Ovary (tissue), 10 donors: ENCODE measurements around the gene PARP2. TPM values are rescaled to one million over a fixed set of nuclear protein-coding genes. Genes with fewer than 3 reads are reported as not detected.

Experiments used
- DNase-seq, 5 donors: peaks; one replicate each; pipeline ENCODE4 v3.0.0-alpha.2; 2019 to 2020
- H3K27ac ChIP-seq, 2 donors: fragments of 200-600 bp; one replicate each; pipeline versions ENCODE4 v1.5.1 to v1.8.0; 2019 to 2022
- H3K27me3 ChIP-seq: fragments of 200-600 bp; one replicate; pipeline ENCODE4 v1.8.0; 2022
- H3K36me3 ChIP-seq: fragments of 200-600 bp; sonication (generic); one replicate; pipeline ENCODE4 v1.5.1; 2019
- H3K4me1 ChIP-seq: one replicate; pipeline ENCODE4 v1.8.1; 2013; ENCODE audit warnings: mild to moderate bottlenecking, moderate library complexity; ENCODE audit not compliant: insufficient read depth
- H3K4me3 ChIP-seq: fragments of 200-600 bp; sonication (generic); one replicate; pipeline ENCODE4 v1.5.1; 2017
- H3K9me3 ChIP-seq, 2 donors: fragments of 200-600 bp in 1 of 2; sonication (generic) in 1 of 2; one replicate each; pipeline versions ENCODE4 v1.5.1 to v1.8.1; 2013 to 2019; ENCODE audit warnings: mild to moderate bottlenecking in 1 of 2, moderate library complexity in 1 of 2
- CTCF ChIP-seq, 3 donors: fragments of 450-650 bp in 2 of 3; fragments of 200-600 bp in 1 of 3; IDR thresholded peaks; one replicate each; pipeline versions ENCODE4 v1.5.1 to v1.8.0; 2016 to 2022; ENCODE audit warnings: antibody characterized with exemption in 3 of 3, mild to moderate bottlenecking in 1 of 3
- EP300 ChIP-seq: sonication (generic); formaldehyde crosslinking; IDR thresholded peaks from one replicate; pipeline ENCODE4 v1.6.1; 2017; ENCODE audit warnings: antibody characterized with exemption
- POLR2A ChIP-seq: fragments of 450-650 bp; IDR thresholded peaks from one replicate; pipeline ENCODE4 v1.6.1; 2017; ENCODE audit warnings: antibody characterized with exemption, mild to moderate bottlenecking, moderate library complexity
- WGBS, 3 donors: extraction: QIAGEN DNeasy Blood & Tissue Kit in 1 of 3; methylation state at CpG; one replicate each; pipeline versions ENCODE4 v1.1.5 to v1.1.7; 2013 to 2017; 5-methylcytosine and 5-hydroxymethylcytosine counted together
- intact Hi-C, 4 donors: fragments of 100-400 bp; cut with DNase I; formaldehyde crosslinking; loops; one replicate each; pipeline versions ENCODE4 v1.11.0 to v1.15.1; 2022 to 2023
- long read RNA-seq, 3 donors: library from polyadenylated mRNA in 2 of 3; unstranded in 2 of 3; transcript quantifications; one replicate each; pipeline ENCODE4 v2.0.0 and lab custom pipeline, GENCODE V29; 2021 to 2026
- polyA plus RNA-seq, 2 donors: library from polyadenylated mRNA; stranded (reverse); fragments of 200-250 nt in 1 of 2; fragments of 350-450 nt in 1 of 2; fragmentation: Illumina TruSeq in 1 of 2; extraction: RNeasy Lipid Tissue Mini Kit (QIAGEN cat#74804) in 1 of 2; gene quantifications; one replicate each; pipeline ENCODE4 v1.2.3, GENCODE V29; 2013 to 2014
- total RNA-seq, 7 donors: library from RNA; depleted of rRNA in 2 of 7; stranded (reverse); fragments of >200 nt in 2 of 7; fragmentation: NEBNext Ultra II Directional in 3 of 7; extraction: Animal tissue kit (Norgen Biotek cat#: 25700) in 3 of 7; gene quantifications; one replicate each; pipeline versions ENCODE4 v1.1.0 to v1.2.4, GENCODE V29; 2016 to 2023
- donor health status: DM: no; HTN: no; CAD: no; lungs with moderate emphysema.
- donor health status: DM: no; HTN: no; CAD: no.
- donor health status: Bipolar disorder and iron deficiency.
- donor health status: DM: yes; HTN: yes; CAD: no.
- donor health status: DM: no; HTN: no; CAD: no.
- donor health status: DM: yes; HTN: yes; CAD: no.

The PARP2 gene
- total RNA-seq (10 to 100 TPM in 5 of 7 donors, 1 to 10 TPM in 2; 7.1 to 25.6 (median 22.8) TPM), polyA plus RNA-seq (10 to 100 TPM; 16.5 to 38.7 TPM)
- long read RNA-seq, donor 1, transcript PARP2-202 (16 exons, 1,881 nt), result major isoform, 65 of 126 reads
- long read RNA-seq, donor 1, partial matches to known transcripts, result 34 of 126 reads
- long read RNA-seq, donor 1, other reads (novel, unspliced or antisense), result 24 of 126 reads
- long read RNA-seq, donor 2, transcript PARP2-202 (16 exons, 1,881 nt), result major isoform, 25 of 26 reads
- long read RNA-seq, donor 2, partial matches to known transcripts, result 0 of 26 reads
- long read RNA-seq, donor 2, other reads (novel, unspliced or antisense), result 0 of 26 reads
- long read RNA-seq, donor 3, transcript PARP2-201 (16 exons, 1,886 nt), result minor isoform, 5 of 28 reads
- long read RNA-seq, donor 3, transcript PARP2-202 (16 exons, 1,881 nt), result major isoform, 10 of 28 reads
- long read RNA-seq, donor 3, partial matches to known transcripts, result 6 of 28 reads
- long read RNA-seq, donor 3, other reads (novel, unspliced or antisense), result 7 of 28 reads

GRCh38 chr14:20343092-20343861 is at the start of gene PARP2:
Gene PARP2, plus strand, starts transcription at chr14:20343635. Its CDS starts 7 bp downstream, at chr14:20343642.
- WGBS, 3 donors, result 0 to 1% (median 0%) methylated on average over 50 of the region's 50 CpGs
- Histone ChIP-seq H3K4me1 (no peaks in the 10 kb centered on the region), H3K9me3 (no peaks in the 10 kb centered on the region), H3K36me3 (no peaks in the 10 kb centered on the region), H3K27me3 (no peaks in the 10 kb centered on the region), H3K27ac (peak within 1 kb of the TSS; percentile 89 to 92), H3K4me3 (peak within 1 kb of the TSS; percentile 60)
- intact Hi-C loops, result loop anchor here in 3 of 4 donors (5.0 to 10.0 kb wide), 4 partner anchors 114 to 342 kb away; partner anchors contain the start of genes RNASE4 (in 2 of the 3), ANG (in 1 of the 3) and APEX1 (in 1 of the 3)
- TF ChIP-seq CTCF (IDR thresholded peaks at IDR 0.05), result peak in 1 of 3 donors; percentile 16
- TF ChIP-seq POLR2A, result peak; percentile 89
- TF ChIP-seq EP300, result peak; percentile 76
- peak; percentile 96 to 97 (median 97) for DNase-seq

- H3K27ac ChIP-seq, result no peak overlapping the region
- WGBS, 3 donors, result 86 to 95% (median 91%) methylated on average over 2 of the region's 2 CpGs
- no peak overlapping the region for H3K4me3 ChIP-seq
- no peaks in the 10 kb centered on the region for H3K9me3 ChIP-seq
- no peaks in the 10 kb centered on the region for H3K4me1 ChIP-seq
- no peaks in the 10 kb centered on the region for H3K36me3 ChIP-seq
- DNase-seq, result no peak
- intact Hi-C loops, result no loop called here
- TF ChIP-seq POLR2A, result no peak
- TF ChIP-seq EP300, result no peak
- no peak for TF ChIP-seq CTCF (IDR thresholded peaks at IDR 0.05)
- H3K27me3 ChIP-seq, result no peaks in the 10 kb centered on the region
These were observed 48.8 kb upstream of the PARP2 start for GRCh38 chr14:20294636-20295035.

GRCh38 chr14:20295067-20295466 is 48.4 kb upstream of the PARP2 start:
- 87 to 92% (median 91%) methylated on average over 4 of the region's 4 CpGs for WGBS, 3 donors
- Histone ChIP-seq H3K4me3 (no peak overlapping the region), H3K27me3 (no peaks in the 10 kb centered on the region), H3K27ac (no peak overlapping the region), H3K36me3 (no peaks in the 10 kb centered on the region), H3K9me3 (no peaks in the 10 kb centered on the region), H3K4me1 (no peaks in the 10 kb centered on the region)
- no peak for DNase-seq
- TF ChIP-seq EP300 (no peak), POLR2A (no peak), CTCF (IDR thresholded peaks at IDR 0.05) (no peak)
- intact Hi-C loops, result no loop called here

GRCh38 chr14:20302042-20302755 is 41.2 kb upstream of the PARP2 start:
- H3K4me1 ChIP-seq, result no peaks in the 10 kb centered on the region
- 83 to 95% (median 89%) methylated on average over 1 of the region's 1 CpG for WGBS, 3 donors
- no peaks in the 10 kb centered on the region for H3K36me3 ChIP-seq
- H3K27me3 ChIP-seq, result no peaks in the 10 kb centered on the region
- no peak for DNase-seq
- no peak for TF ChIP-seq CTCF (IDR thresholded peaks at IDR 0.05)
- no peak for TF ChIP-seq POLR2A
- no peak for TF ChIP-seq EP300
- H3K9me3 ChIP-seq, result no peaks in the 10 kb centered on the region
- intact Hi-C loops, result no loop called here
- H3K4me3 ChIP-seq, result no peak overlapping the region
- no peak overlapping the region for H3K27ac ChIP-seq
